Measurements from ENCODE around the gene CACNA1G.

CACNA1G gene

GRCh38 chr17:50662632-50663225 lies 102.2 kb downstream of the CACNA1G start:
- DNase-seq (ENCODE audit: low spot score): no peak
- TF ChIP-seq, protein P1, sequence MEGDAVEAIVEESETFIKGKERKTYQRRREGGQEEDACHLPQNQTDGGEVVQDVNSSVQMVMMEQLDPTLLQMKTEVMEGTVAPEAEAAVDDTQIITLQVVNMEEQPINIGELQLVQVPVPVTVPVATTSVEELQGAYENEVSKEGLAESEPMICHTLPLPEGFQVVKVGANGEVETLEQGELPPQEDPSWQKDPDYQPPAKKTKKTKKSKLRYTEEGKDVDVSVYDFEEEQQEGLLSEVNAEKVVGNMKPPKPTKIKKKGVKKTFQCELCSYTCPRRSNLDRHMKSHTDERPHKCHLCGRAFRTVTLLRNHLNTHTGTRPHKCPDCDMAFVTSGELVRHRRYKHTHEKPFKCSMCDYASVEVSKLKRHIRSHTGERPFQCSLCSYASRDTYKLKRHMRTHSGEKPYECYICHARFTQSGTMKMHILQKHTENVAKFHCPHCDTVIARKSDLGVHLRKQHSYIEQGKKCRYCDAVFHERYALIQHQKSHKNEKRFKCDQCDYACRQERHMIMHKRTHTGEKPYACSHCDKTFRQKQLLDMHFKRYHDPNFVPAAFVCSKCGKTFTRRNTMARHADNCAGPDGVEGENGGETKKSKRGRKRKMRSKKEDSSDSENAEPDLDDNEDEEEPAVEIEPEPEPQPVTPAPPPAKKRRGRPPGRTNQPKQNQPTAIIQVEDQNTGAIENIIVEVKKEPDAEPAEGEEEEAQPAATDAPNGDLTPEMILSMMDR (IDR thresholded peaks at IDR 0.05; ENCODE audit: extremely low read depth, missing control alignments): no peak

- TF ChIP-seq, protein P1 (IDR thresholded peaks at IDR 0.05; ENCODE audit: extremely low read depth, missing control alignments): no peak
- no peak for DNase-seq (ENCODE audit: low spot score)
Measured at GRCh38 chr17:50663812-50664374, 103.4 kb downstream of the CACNA1G start.

DNA sequence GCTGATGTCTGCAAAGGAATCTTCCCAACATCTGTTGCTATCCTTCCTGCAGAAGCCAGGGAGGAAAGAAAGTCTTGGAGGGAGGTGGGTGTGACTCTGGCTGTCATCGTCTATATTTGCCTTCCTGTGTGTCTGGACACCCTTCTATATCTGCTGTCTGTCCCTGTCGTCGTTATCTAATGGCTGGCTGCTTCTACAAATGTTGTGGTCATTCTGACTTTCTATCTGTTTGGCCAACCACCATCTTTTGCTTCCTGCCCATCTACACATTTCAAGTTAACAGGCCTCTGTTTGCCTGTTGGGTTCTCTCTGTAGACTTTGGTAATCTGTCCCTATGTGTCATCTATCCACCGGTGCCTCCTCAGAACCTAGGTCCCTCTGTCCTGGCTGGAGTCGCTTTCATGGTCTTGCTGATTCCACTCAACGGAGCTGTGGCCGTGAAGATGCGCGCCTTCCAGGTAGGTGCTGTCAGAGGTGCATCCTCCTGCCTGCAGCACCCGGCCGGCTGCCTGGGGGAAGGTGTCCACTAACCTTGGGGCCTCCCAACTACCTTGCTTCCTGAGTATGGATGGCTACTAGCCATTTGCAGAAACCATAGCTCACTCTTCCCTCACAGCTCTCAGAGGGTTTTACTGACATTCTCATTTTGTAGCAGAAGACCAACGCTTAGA lies 104.4 kb downstream of the CACNA1G start:
- DNase-seq (ENCODE audit: low spot score): no peak

GRCh38 chr17:50665838-50666237 lies 105.3 kb downstream of the CACNA1G start:
- no peak for DNase-seq (ENCODE audit: low spot score)

More for the DNA sequence above, 104.4 kb downstream of the CACNA1G start:
- TF ChIP-seq, protein P1 (IDR thresholded peaks at IDR 0.05; ENCODE audit: extremely low read depth, missing control alignments): no peak

GRCh38 chr17:50666316-50666715 lies 105.8 kb downstream of the CACNA1G start:
- DNase-seq (ENCODE audit: low spot score): no peak
- TF ChIP-seq, protein P1 (IDR thresholded peaks at IDR 0.05; ENCODE audit: extremely low read depth, missing control alignments): no peak

More at GRCh38 chr17:50665838-50666237, 105.3 kb downstream of the CACNA1G start:
- TF ChIP-seq, protein P1 (IDR thresholded peaks at IDR 0.05; ENCODE audit: extremely low read depth, missing control alignments): no peak

- TF ChIP-seq, protein P1 (IDR thresholded peaks at IDR 0.05; ENCODE audit: extremely low read depth, missing control alignments): no peak
Measured at GRCh38 chr17:50667259-50668024, 106.9 kb downstream of the CACNA1G start.

More at GRCh38 chr17:50667259-50668024, 106.9 kb downstream of the CACNA1G start:
- DNase-seq (ENCODE audit: low spot score): no peak
